Ramos (cell line): ENCODE data around the gene MCM3AP.

Experiments used
- in situ Hi-C: fragments of 300-500 bp; cut with MboI; formaldehyde crosslinking; loops from one replicate; pipeline ENCODE4 v1.14.3; 2022; ENCODE audit warnings: low sequenced_read_pairs; ENCODE audit not compliant: unreplicated experiment

Gene MCM3AP

DNA sequence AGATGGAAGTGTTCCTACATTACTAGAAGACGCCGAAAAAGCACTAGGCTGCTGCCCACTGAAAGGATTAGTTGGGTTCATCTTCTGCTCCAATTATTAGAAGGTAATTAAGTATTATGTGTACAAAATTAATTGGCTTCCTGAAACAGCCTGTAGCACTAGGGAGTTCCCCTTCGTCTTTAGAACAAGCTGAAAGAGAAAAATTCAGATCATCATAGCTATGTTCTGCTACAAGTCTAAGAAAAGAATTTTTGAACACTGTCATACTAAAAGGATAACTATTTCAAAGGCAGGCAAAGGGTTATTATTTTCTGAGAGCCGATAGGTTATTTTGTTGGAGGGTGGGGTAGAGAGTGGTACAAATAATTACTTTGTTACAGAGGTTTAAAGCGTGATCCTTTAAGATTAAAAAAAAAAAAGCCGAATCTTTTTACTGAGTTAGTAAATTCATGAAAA, at the start of gene MCM3AP:
TSS of gene MCM3AP (minus strand) at position 406 of the 456 bp plus-strand sequence. CDS start at position 81, 325 bp downstream.
- in situ Hi-C loops = no loop called here

DNA sequence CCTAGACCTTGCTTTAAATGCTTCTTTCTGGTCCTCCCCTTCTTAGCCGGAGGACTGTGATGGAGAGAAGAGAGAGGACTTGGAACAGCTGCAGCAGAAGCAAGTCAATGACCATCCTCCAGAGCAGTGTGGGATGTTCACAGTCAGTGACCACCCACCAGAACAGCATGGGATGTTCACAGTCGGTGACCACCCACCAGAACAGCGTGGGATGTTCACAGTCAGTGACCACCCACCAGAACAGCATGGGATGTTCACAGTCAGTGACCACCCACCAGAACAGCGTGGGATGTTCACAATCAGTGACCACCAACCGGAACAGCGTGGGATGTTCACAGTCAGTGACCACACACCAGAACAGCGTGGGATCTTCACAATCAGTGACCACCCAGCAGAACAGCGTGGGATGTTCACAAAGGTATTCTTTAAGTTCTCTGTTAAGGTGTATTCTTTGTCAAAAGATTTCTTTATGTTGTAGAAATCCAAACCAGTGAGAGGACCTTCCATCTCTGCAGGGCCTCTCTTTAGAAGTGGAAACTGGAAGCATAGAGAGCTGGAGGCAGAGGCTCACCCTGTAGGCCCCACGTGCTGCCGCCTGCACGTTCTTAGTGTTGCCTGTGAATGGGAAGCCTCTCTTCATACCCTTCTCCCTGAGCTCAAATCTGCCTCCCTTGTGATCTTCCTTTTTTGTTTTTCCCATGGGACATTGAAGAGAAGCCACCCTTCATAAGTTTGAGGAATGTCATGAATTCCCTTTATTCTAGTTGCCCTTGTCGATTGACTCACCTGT, 49.1 kb upstream of the MCM3AP start:
- in situ Hi-C loops = no loop called here

DNA sequence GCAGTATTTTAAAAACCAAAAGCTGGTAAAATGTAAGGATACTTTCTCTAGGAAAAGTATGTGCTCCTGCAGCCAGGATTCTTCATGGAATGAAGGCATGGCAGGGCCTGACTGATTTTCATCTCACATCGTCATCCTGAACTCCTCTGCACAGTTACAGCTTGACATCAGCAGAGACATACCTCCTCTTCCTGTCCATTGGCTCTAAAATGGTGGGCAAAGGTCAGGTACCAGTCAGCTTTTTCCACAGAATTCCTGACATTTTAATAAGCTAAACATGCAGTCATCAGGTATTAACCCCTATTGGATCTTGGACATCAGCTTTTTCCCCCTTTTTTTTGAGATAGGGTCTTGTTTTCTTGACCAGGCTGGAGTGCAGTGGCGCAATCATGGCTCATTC, 44.4 kb upstream of the MCM3AP start:
- in situ Hi-C loops = no loop called here

DNA sequence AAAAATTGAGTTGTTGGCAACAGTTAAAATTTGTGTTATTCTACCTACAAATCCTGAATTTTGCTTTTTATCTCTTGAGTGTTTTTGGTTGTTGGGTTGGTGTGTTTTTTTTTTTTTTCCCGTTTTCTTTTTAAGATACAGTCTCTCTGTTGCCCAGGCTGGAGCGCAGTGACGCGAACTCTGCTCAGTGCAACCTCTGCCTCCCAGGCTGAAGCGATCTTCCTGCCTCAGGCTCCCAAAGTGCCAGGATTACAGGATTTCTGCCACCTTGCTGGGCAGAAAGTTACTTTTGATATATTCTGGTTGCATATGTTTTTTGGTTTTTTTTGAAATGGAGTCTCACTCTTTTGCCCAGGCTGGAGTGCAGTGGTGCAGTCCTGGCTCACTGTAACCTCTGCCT, 42.7 kb upstream of the MCM3AP start:
- in situ Hi-C loops = no loop called here

DNA sequence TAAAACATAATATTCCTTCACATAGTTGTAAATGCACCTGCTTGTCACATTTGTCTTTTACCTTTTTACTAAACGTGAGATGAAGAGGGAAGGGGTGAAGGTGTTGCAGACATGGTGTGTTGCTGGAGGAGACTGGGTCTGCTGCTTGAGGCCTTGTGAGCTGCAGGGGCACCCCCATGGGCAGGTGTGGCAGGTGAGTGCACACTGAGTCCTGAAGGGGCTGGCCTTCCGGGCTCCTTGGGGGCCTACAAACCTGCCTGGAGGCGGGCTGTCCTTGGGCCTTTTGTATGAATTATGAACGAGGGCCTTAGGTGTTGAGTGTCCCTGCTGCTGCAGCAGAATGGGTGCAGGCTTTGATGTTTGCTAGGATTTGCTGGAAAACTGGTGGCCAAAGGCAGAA, 42.3 kb upstream of the MCM3AP start:
- in situ Hi-C loops = no loop called here

DNA sequence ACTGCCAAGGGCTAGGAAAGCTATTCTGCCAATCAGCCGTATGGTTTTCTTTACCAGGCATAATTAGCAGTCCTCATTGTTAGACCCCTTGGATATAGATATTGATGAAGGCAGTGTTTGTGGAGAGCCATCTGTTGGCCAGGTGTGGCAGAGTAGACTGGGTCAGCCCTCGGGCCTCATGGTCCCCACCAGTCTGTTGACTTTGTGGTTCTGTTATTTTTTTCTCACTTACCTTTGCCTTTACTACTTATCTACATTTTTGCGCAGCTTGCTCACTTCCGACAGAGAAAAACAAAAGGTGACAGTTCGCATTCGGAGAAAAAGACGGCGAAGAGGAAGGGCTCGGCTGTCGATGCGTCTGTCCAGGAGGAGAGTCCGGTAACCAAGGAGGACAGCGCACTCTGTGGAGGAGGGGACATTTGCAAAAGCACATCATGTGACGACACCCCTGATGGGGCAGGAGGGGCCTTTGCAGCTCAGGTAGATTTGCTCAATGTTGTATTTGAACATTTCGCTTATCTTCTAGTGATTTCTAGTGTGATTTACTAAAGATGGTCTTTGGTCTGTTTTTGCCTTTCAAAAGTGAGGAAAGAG, 40.8 kb upstream of the MCM3AP start:
- in situ Hi-C loops = no loop called here

DNA sequence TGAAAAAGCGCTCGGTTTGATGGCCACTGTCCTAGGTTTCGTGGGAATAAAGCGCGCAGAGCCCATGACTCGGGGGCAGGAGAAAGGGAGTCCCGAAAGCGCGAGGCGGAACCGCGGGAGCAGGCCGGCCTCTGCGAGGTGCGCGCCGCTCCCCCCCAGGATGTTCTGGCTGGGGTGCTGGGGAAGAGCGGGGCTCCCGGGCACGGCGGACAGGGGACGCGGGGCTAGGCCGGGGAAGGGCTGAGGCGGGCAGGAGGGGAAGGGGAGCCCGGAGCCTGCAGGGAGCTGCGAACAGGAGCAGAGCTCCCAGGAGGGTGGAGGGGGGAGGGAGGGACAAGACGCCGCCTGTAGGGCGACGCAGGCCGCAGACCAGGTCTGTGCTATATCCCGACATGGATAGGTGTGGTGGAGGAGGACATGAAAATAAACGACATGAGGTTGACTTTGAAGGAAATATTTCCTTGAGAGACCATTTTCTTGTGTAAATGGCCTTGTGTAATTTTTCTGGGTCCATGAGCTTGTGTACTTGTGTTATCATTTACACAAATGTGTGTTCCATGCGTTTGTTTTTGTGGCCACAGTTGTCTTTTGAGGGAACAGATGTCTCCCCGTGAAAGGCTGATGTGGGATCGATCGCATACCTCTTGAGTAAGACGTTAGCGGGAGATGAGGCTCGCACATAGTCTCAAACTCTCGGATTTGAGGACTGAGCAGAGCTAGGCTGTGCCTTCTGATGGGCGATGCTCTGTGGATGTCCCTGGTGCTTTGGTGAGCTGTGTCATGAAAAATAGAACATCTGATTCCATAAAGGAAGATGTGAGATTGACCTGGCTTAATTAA, 39.9 kb upstream of the MCM3AP start:
- in situ Hi-C loops = no loop called here

DNA sequence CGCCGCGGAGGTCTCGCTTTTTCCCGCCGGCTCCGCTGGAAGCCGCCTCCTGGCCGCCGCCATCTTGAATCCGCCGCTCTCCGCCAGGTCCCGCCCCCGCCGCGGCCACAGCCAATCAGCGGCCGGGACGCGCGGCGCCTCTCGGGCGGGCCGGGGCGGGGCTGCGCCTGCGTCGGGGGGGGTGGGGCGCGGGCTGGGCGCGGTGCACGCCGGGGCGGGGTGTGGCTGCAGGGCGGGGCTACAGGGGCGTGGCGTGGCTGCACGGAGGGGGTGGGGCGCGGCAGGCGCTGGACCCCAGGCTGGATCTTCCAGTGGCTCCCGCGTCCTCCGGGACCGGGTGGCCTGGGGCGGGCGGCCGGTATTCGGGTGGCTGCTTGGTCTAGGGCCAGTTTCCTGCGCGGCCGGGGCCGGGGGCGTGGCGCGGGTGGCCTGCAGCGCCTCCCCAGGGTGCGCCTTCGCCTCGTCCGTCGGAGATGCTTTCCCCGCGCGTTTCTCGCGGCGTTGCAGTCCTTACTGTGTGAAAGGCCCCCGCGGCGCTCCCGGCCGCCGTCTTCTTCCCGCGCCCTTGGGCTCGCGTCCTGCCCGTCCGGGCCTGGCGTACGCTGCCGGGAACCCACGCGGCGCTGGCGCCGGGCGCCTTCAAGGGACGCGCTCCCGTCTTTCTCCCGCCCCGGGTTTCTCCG, 39.1 kb upstream of the MCM3AP start:
- in situ Hi-C loops = no loop called here

DNA sequence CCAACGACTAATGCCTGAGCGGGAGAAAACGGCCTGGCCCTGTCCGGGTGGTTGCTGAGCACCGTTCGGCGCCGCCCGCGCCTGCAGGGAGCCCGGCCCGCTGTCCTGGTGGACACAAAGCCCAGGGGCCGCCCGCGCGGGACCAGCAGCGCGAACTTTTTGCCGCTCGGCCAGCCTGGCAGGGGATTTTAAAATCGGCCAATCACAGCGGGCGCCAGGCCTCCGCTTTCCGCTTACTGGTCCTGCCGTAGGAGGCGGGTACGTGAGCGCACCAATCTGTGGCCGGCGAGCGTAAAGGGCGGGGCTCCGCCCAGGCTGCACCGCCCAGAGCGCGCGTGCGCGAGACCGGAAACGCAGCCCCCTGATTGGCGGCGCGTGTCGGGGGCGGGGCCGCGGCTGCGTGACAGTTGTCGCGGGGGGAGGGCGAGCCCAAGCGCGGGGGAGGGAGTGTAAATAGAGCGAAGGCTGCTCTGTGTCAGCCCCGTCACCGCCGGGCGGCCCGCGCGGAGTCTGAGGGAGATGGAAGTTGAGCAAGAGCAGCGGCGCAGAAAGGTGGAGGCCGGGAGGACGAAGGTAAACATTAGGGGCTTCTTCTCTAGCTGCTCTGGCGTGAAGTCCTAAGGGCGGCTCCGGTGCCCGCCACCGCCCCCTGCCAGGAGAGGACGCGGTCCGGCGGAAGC, 38.4 kb upstream of the MCM3AP start, which contains the start of the genes C21orf58 and PCNT:
TSS of gene C21orf58 (minus strand) at position 161 of the 680 bp plus-strand sequence. CDS start 1,132 bp downstream, outside the sequence.
TSS of gene PCNT (plus strand) at position 447 of the 680 bp plus-strand sequence. CDS start at position 520, 73 bp downstream.
- in situ Hi-C loops = no loop called here

DNA sequence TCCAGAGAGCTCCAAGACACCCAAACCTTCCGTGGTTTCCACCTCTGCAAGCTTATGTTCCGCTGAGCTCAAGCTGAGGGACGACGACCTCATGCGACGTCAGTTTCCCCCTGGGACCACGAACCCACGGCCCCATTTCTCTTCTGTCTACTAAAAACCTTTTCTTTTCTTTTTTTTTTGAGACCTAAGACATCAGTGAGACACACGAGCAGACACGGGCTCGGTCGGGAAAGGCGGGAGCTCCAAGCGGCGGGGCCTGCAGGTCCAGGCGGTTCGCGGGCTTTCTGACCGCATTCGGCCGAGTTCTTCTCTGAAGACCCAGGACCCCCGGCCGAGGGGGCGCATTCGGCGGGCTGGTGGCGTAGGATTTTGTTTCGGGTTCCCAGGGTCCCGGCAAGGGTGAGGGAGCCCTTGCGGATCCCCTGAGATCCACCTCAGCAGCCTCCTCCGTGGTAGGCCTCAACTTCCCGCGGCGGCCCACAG, 37.9 kb upstream of the MCM3AP start:
- in situ Hi-C loops = no loop called here

DNA sequence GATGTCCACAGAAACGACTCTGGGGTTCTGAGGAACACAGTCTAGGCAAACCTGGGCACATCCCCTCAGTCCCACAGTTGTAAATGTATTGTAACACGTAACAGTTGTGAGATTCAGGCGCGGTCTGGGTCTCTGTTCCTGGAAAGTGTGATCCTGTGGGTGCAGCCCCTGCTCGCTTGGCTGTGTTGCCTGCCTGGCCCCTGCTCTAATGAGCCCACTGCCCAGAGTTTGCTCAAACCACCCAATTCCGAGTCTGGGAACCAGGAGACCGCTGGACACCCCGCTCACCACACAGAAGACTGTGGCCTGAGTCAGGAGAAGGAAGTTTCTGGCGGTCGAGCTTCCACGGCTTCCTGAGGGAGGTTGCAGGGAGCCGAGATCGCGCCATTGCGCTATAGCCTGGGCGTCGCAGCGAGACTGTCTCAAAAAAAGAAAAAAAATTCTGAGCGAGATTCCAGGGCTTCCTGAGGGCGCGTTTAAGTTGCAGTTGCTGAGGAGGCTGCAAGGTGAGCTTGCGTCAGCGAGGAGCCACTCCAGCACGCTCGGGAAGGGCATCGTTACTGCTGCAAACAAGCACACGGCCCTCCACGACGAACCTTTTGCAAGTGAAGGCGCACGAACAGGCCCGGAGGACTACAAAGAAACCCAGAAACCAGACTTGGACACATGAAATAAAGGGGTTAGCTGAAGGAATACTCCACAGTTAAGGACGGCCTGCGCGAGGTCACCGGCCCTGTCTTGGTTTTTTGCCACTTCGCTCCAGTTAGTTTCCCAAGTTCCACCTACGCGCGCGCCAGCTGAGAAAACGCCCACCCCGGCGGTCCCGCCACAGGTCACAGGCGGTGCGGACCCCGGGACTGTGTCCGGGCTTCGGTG, 37.2 kb upstream of the MCM3AP start:
- in situ Hi-C loops = no loop called here

DNA sequence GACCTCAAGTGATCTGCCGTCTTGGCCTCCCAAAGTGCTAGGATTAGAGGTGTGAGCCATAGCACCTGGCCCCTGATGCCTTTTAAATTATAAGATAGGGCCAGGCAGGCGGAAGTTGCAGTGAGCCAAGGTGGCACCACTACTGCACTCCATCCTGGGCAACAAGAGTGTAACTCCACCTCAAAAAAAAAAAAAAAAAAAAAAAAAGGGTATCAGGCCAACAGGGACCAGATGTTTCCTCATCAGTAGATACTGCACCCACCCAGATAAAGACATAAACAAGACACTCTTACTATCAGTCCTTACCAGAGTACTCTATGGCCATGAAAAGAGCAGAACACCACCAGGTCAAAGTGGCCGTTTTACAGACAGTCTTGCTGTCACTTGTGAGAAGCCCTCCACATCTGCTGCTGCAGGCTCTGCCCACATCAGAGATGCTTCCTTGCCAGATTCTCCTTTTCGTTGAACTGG, 35.0 kb upstream of the MCM3AP start:
- in situ Hi-C loops = no loop called here

DNA sequence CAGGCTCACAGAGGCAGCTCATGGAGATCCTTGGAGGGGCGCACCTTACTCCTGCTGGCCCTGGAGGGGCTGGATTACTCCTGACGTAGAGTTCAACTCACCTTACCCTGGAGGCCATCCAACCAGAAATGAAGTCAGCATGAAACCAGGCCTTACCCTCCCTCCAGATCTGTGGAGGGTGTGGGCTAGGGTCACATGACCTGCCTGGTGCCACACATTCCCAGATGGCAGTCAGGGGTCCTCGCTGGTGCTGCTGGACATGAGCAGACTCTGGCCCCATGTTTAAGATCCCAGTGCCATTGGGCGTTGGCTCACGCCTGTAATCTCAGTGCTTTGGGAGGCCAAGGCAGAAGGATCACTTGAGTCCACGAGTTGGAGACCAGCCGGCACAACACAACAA, 33.8 kb upstream of the MCM3AP start:
- in situ Hi-C loops = no loop called here

DNA sequence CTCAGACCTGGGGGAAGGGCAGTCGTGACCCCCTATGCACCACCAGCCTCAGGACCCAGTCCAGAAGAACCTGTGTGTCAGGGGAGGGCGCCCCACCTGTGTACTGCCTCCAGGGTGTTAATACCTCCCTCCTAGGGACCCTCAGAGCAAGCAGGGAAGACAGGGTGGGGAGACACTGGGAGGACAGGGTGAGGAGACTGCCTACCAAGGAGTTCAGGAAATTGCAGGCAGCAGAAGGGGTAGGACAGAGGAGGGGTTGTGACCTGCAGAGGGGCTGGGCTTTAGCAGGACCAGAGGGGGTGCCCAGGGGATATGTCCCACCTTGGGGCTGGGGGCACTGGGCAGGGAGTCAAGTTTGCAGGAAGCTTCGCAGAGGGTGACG, 33.0 kb upstream of the MCM3AP start:
- in situ Hi-C loops = no loop called here

DNA sequence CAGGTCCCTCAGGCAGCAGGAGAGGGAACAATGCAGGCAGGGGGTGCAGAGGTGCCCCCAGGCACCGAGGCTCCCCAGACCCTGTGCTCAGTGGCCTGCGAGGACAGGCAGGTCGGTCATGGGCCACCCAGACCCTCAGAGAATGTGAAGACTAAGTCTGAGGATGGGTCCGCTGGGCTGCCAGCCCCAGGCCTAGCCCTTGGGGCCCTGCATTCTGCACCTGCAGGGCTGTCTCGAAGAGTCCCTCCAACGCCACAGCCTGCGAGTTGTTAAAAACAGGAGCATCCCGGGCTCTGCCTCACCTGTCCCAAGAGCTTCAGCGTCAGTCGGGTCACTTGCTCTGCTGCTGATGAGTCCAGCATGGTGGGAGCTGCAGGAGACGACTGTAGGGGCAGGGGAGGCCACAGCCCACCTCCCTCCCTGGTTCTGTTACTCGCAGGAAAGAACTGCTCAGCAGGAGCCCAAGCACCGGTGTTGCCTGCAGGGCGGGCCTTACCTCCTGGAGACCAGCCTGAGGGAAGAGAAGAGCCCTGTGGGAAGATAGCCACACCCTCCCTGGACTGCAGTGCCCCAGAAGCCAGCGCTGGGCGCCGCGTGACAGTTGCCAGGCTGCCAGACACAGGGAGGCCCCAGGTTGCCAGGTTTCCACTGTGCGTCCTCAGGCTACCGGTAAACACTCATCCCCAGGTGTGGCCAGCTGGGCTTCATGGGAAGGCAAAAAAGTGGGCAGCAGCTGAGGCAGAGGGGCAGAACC, 32.5 kb upstream of the MCM3AP start:
- in situ Hi-C loops = no loop called here

DNA sequence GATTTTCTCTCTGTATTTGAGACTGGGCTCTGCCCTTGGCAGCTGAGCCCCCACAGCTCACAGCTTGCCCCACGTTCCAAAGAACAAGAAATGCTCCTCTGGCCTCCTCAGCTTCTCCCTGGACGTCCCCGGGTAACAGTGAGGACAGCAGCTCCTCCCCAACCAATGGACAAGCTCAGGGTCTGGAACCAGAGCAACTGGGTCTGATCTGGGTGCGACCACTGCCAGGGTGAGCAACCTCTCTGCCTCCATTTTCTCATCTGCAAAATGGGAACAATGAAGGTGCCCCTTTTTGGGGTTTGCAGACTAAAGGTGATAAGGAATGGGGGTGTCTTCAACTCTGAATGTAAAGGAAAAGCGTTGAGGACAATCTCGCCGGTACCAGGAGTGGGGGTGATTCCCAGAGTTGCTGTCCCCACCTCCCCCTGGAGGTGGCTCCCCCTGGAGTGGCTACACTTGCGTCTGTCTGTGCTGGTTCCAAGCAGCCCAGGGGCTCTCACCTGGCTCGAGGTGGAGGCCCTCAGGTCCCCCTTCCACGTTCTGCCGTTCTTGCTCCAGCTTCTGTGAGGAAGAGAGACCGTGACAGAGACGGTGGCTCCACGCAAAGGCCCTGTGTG, 31.4 kb upstream of the MCM3AP start:
- in situ Hi-C loops = no loop called here

DNA sequence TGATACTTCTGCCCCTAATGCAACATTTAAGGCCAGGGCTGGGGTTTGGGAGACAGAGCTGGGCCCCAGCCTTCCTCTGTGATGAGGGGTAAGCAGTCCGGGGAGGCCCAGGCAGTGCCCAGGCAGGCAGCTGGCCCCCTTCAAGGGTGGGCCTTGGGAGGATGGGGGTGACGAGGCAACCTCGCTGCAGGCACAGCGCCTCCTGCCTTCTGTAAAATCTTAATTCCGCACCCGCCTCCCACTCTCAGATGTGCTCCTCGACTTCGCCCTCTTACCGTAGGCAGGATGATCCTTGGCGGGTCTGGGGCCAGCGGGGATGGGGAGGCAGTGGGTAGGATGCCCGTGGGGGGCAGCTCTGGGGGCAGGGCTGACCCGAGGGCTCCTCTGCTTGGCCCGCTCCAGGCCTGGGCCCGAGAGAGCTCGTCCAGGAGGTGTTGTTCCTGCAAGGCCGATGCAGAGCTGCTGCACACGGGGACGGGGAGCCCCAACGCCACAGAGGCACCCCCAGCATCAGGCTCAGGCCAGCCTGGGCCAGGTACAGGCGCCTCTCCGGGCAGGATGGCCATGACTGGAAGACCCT, 29.1 kb upstream of the MCM3AP start:
- in situ Hi-C loops = no loop called here
